WTC11 (cell line): ENCODE data around the gene ZCCHC14. TPM values are rescaled to one million over a fixed set of nuclear protein-coding genes. Genes with fewer than 3 reads are reported as not detected.
A peak's percentile ranks its signal among the peaks of the same experiment; 100 is the strongest.
"Not testable (repeated sequence)": the region's sequence is repeated elsewhere in the genome, so short reads cannot be mapped to it uniquely, and the experiment has no call there.

ENCODE experiments used
- ATAC-seq: fragments of 200-7000 bp; cut with Tn5 transposase; 2 replicates; pipeline ENCODE4 v1.10.0; 2021; ENCODE audit warnings: mild to moderate bottlenecking, moderate library complexity
- CTCF ChIA-PET: fragments of 300-600 bp; sonication (Branson Sonifier 250); formaldehyde crosslinking; loops from one replicate; lab custom pipeline; 2021; ENCODE audit warnings: antibody characterized with exemption; lab: Charles Lee
- POLR2A ChIA-PET: fragments of 350-600 bp; sonication (Branson Sonifier 250); formaldehyde crosslinking; loops from one replicate; lab custom pipeline; 2021; ENCODE audit warnings: antibody characterized with exemption; lab: Charles Lee
- DNase-seq: peaks from one replicate; pipeline ENCODE4 v3.0.0; 2021; ENCODE audit warnings: low spot score
- H3K27ac Mint-ChIP-seq: 2 replicates; pipeline ENCODE4 v1.8.0; 2021; ENCODE audit warnings: mixed read lengths
- H3K27me3 Mint-ChIP-seq: 2 replicates; pipeline ENCODE4 v1.8.0; 2021; ENCODE audit warnings: low read depth, mild to moderate bottlenecking, moderate library complexity, mixed read lengths
- H3K36me3 Mint-ChIP-seq: 2 replicates; pipeline ENCODE4 v1.8.0; 2021; ENCODE audit warnings: mixed read lengths
- H3K4me1 Mint-ChIP-seq: 2 replicates; pipeline ENCODE4 v1.8.0; 2022; ENCODE audit warnings: mixed read lengths
- H3K4me3 Mint-ChIP-seq: 2 replicates; pipeline ENCODE4 v1.8.0; 2021; ENCODE audit warnings: mild to moderate bottlenecking, moderate library complexity, mixed read lengths
- H3K9me3 Mint-ChIP-seq: 2 replicates; pipeline ENCODE4 v1.8.0; 2021; ENCODE audit warnings: mixed read lengths
- ATF2 ChIP-seq: sonication (generic); formaldehyde crosslinking; IDR thresholded peaks from 2 replicates; pipeline ENCODE4 v1.8.1; 2022; ENCODE audit warnings: low read depth, missing genetic modification reagents, borderline replicate concordance
- E2F5 ChIP-seq: sonication (generic); formaldehyde crosslinking; IDR thresholded peaks from 2 replicates; pipeline ENCODE4 v1.8.1; 2022; ENCODE audit warnings: mild to moderate bottlenecking, moderate library complexity, missing genetic modification reagents
- ERG ChIP-seq: fragments of 250-450 bp; sonication (Bioruptor Pico); IDR thresholded peaks from 2 replicates; pipeline ENCODE4 v1.8.0; 2021; ENCODE audit warnings: mild to moderate bottlenecking
- FOXK1 ChIP-seq: sonication (generic); formaldehyde crosslinking; IDR thresholded peaks from 2 replicates; pipeline ENCODE4 v1.8.0; 2022; ENCODE audit warnings: mild to moderate bottlenecking, moderate library complexity, missing genetic modification reagents
- GABPB1 ChIP-seq: sonication (generic); formaldehyde crosslinking; IDR thresholded peaks from 2 replicates; pipeline ENCODE4 v1.8.1; 2023; ENCODE audit warnings: mild to moderate bottlenecking, missing genetic modification reagents
- MAX ChIP-seq: sonication (generic); formaldehyde crosslinking; IDR thresholded peaks from 2 replicates; pipeline ENCODE4 v1.8.0; 2022; ENCODE audit warnings: mild to moderate bottlenecking, missing genetic modification reagents
- PRDM15 ChIP-seq: sonication (generic); formaldehyde crosslinking; IDR thresholded peaks from 2 replicates; pipeline ENCODE4 v1.8.0; 2022; ENCODE audit warnings: missing genetic modification reagents
- PRRX2 ChIP-seq: fragments of 250-450 bp; sonication (Bioruptor Pico); IDR thresholded peaks from 2 replicates; pipeline ENCODE4 v1.8.0; 2021; ENCODE audit warnings: mild to moderate bottlenecking
- TEAD1 ChIP-seq: sonication (generic); formaldehyde crosslinking; IDR thresholded peaks from 2 replicates; pipeline ENCODE4 v1.8.0; 2022; ENCODE audit warnings: mild to moderate bottlenecking, missing genetic modification reagents
- USF1 ChIP-seq: sonication (generic); formaldehyde crosslinking; IDR thresholded peaks from 2 replicates; pipeline ENCODE4 v1.8.0; 2022; ENCODE audit warnings: mild to moderate bottlenecking, missing genetic modification reagents
- ZNF138 ChIP-seq: sonication (generic); formaldehyde crosslinking; conservative IDR thresholded peaks from 2 replicates; pipeline ENCODE4 v1.8.1; 2022; ENCODE audit warnings: mild to moderate bottlenecking, moderate library complexity, missing genetic modification reagents
- ZNF281 ChIP-seq: sonication (generic); formaldehyde crosslinking; IDR thresholded peaks from 2 replicates; pipeline ENCODE4 v1.8.0; 2023; ENCODE audit warnings: mild to moderate bottlenecking, missing genetic modification reagents
- ZSCAN18 ChIP-seq: fragments of 250-450 bp; sonication (Bioruptor Pico); IDR thresholded peaks from 2 replicates; pipeline ENCODE4 v2.1.2; 2022; ENCODE audit warnings: mild to moderate bottlenecking, moderate library complexity
- total RNA-seq: library from RNA; stranded (reverse); gene quantifications from 3 replicates; pipeline ENCODE4 v1.2.3, GENCODE V29; 2021

Gene ZCCHC14
- total RNA-seq, 1 experiment from 2014 or later: 33.8 TPM

GRCh38 chr16:87482266-87482665, 10.6 kb downstream of the ZCCHC14 start:
- Mint-ChIP-seq H3K27me3 (no peaks in the 10 kb centered on the region), H3K4me1 (peaks cover 25% of the 10 kb centered on the region), H3K36me3 (peaks cover 4% of the 10 kb centered on the region), H3K27ac (peak overlapping the region; percentile 27; the same call in 1 of the 2 replicates), H3K4me3 (no peak overlapping the region), H3K9me3 (no peaks in the 10 kb centered on the region)
- ChIA-PET POLR2A (no interaction called here), CTCF (no interaction called here)
- DNase-seq: no peak
- TF ChIP-seq ZNF138 (CRISPR knock-in tag) (no peak), GABPB1 (CRISPR knock-in tag) (no peak), ZSCAN18 (CRISPR knock-in tag) (no peak), PRDM15 (no peak), FOXK1 (no peak), MAX (CRISPR knock-in tag) (no peak)
- no peak for ATAC-seq

- H3K4me3 Mint-ChIP-seq, H3K9me3 Mint-ChIP-seq, POLR2A ChIA-PET, CTCF ChIA-PET, H3K27me3 Mint-ChIP-seq, H3K36me3 Mint-ChIP-seq, DNase-seq, ATAC-seq: not testable (repeated sequence)
- Mint-ChIP-seq H3K27ac (peak overlapping the region; percentile 27; the same call in 1 of the 2 replicates), H3K4me1 (peaks cover 20% of the 10 kb centered on the region)
Measured at GRCh38 chr16:87481711-87482110, 11.1 kb downstream of the ZCCHC14 start.

GRCh38 chr16:87477209-87477981, 15.4 kb downstream of the ZCCHC14 start:
- H3K36me3 Mint-ChIP-seq, ATAC-seq, H3K9me3 Mint-ChIP-seq, DNase-seq, H3K4me3 Mint-ChIP-seq, H3K27me3 Mint-ChIP-seq, CTCF ChIA-PET, H3K27ac Mint-ChIP-seq, POLR2A ChIA-PET: not testable (repeated sequence)
- H3K4me1 Mint-ChIP-seq: peaks cover 19% of the 10 kb centered on the region

- no peaks in the 10 kb centered on the region for H3K9me3 Mint-ChIP-seq
- H3K27me3 Mint-ChIP-seq: no peaks in the 10 kb centered on the region
- H3K4me1 Mint-ChIP-seq: peaks cover 26% of the 10 kb centered on the region
- DNase-seq: no peak
- ChIA-PET CTCF (interaction anchor here (0.6 to 1.4 kb wide), 2 partner anchors 13 to 30 kb away, joined by 4 to 7 read pairs; no protein-coding TSS in a partner anchor), POLR2A (interaction anchor here (0.6 kb wide), 1 partner anchor 424 kb away, joined by 3 read pairs; no protein-coding TSS in a partner anchor)
- ATAC-seq: no peak
- H3K36me3 Mint-ChIP-seq: peaks cover 3% of the 10 kb centered on the region
- peak overlapping the region; percentile 75 for H3K27ac Mint-ChIP-seq
- no peak overlapping the region for H3K4me3 Mint-ChIP-seq
- TF ChIP-seq ZNF281 (CRISPR knock-in tag) (no peak), USF1 (CRISPR knock-in tag) (no peak), PRRX2 (CRISPR knock-in tag) (no peak), ERG (no peak), E2F5 (CRISPR knock-in tag) (no peak), TEAD1 (CRISPR knock-in tag) (no peak), ATF2 (CRISPR knock-in tag) (no peak)
Measured at GRCh38 chr16:87474566-87474996, 18.2 kb downstream of the ZCCHC14 start.
